ENCODE data around the gene TSG101.

TSG101 gene

GRCh38 chr11:18498039-18498438 is 28.7 kb downstream of the TSG101 start:
- no peaks in the 10 kb centered on the region for H3K9me3 ChIP-seq (ENCODE audit: severe bottlenecking)
- ATAC-seq (ENCODE audit: low read depth) = no peak
- no peaks in the 10 kb centered on the region for H3K27me3 ChIP-seq (ENCODE audit: insufficient read depth, poor library complexity, severe bottlenecking)
- H3K27ac ChIP-seq (ENCODE audit: poor library complexity, severe bottlenecking) = no peak overlapping the region
- peaks cover 14% of the 10 kb centered on the region for H3K4me1 ChIP-seq (ENCODE audit: insufficient read depth, poor library complexity, severe bottlenecking)
- DNase-seq (ENCODE audit: low spot score) = no peak
- H3K36me3 ChIP-seq (ENCODE audit: low read depth) = peaks cover 69% of the 10 kb centered on the region
- no peak for TF ChIP-seq CTCF (IDR thresholded peaks at IDR 0.05; ENCODE audit: poor library complexity, severe bottlenecking)
- no peak overlapping the region for H3K4me3 ChIP-seq (ENCODE audit: severe bottlenecking)

- DNase-seq (ENCODE audit: low spot score) (no peak), ATAC-seq (ENCODE audit: low read depth) (no peak)
- TF ChIP-seq CTCF (IDR thresholded peaks at IDR 0.05; ENCODE audit: poor library complexity, severe bottlenecking) = no peak
- Histone ChIP-seq H3K4me3 (ENCODE audit: severe bottlenecking) (no peak overlapping the region), H3K27me3 (ENCODE audit: insufficient read depth, poor library complexity, severe bottlenecking) (no peaks in the 10 kb centered on the region), H3K36me3 (ENCODE audit: low read depth) (peaks cover 67% of the 10 kb centered on the region), H3K27ac (ENCODE audit: poor library complexity, severe bottlenecking) (no peak overlapping the region), H3K4me1 (ENCODE audit: insufficient read depth, poor library complexity, severe bottlenecking) (peaks cover 26% of the 10 kb centered on the region), H3K9me3 (ENCODE audit: severe bottlenecking) (no peaks in the 10 kb centered on the region)
Measured at GRCh38 chr11:18495703-18496102, 31.0 kb downstream of the TSG101 start.

GRCh38 chr11:18495271-18495670 is 31.5 kb downstream of the TSG101 start:
- H3K27ac ChIP-seq (ENCODE audit: poor library complexity, severe bottlenecking) = no peak overlapping the region
- H3K9me3 ChIP-seq (ENCODE audit: severe bottlenecking) = no peaks in the 10 kb centered on the region
- no peak for TF ChIP-seq CTCF (IDR thresholded peaks at IDR 0.05; ENCODE audit: poor library complexity, severe bottlenecking)
- no peak overlapping the region for H3K4me3 ChIP-seq (ENCODE audit: severe bottlenecking)
- DNase-seq (ENCODE audit: low spot score) = no peak
- H3K36me3 ChIP-seq (ENCODE audit: low read depth) = peaks cover 67% of the 10 kb centered on the region
- peaks cover 26% of the 10 kb centered on the region for H3K4me1 ChIP-seq (ENCODE audit: insufficient read depth, poor library complexity, severe bottlenecking)
- no peaks in the 10 kb centered on the region for H3K27me3 ChIP-seq (ENCODE audit: insufficient read depth, poor library complexity, severe bottlenecking)
- no peak for ATAC-seq (ENCODE audit: low read depth)

- peaks cover 26% of the 10 kb centered on the region for H3K4me1 ChIP-seq (ENCODE audit: insufficient read depth, poor library complexity, severe bottlenecking)
- peak overlapping the region; percentile 22 for H3K27ac ChIP-seq (ENCODE audit: poor library complexity, severe bottlenecking)
- no peak for TF ChIP-seq CTCF (IDR thresholded peaks at IDR 0.05; ENCODE audit: poor library complexity, severe bottlenecking)
- peaks cover 59% of the 10 kb centered on the region for H3K36me3 ChIP-seq (ENCODE audit: low read depth)
- H3K27me3 ChIP-seq (ENCODE audit: insufficient read depth, poor library complexity, severe bottlenecking) = no peaks in the 10 kb centered on the region
- no peak for DNase-seq (ENCODE audit: low spot score)
- H3K9me3 ChIP-seq (ENCODE audit: severe bottlenecking) = no peaks in the 10 kb centered on the region
- ATAC-seq (ENCODE audit: low read depth) = peak; percentile 65
- no peak overlapping the region for H3K4me3 ChIP-seq (ENCODE audit: severe bottlenecking)
Measured at GRCh38 chr11:18493310-18493709, 33.4 kb downstream of the TSG101 start.

- no peak for DNase-seq (ENCODE audit: low spot score)
- Histone ChIP-seq H3K27me3 (ENCODE audit: insufficient read depth, poor library complexity, severe bottlenecking) (no peaks in the 10 kb centered on the region), H3K4me3 (ENCODE audit: severe bottlenecking) (no peak overlapping the region), H3K27ac (ENCODE audit: poor library complexity, severe bottlenecking) (peak overlapping the region; percentile 22), H3K4me1 (ENCODE audit: insufficient read depth, poor library complexity, severe bottlenecking) (peaks cover 26% of the 10 kb centered on the region), H3K9me3 (ENCODE audit: severe bottlenecking) (no peaks in the 10 kb centered on the region), H3K36me3 (ENCODE audit: low read depth) (peaks cover 54% of the 10 kb centered on the region)
- peak; percentile 14; the same call in 1 of the 3 replicates for ATAC-seq (ENCODE audit: low read depth)
- no peak for TF ChIP-seq CTCF (IDR thresholded peaks at IDR 0.05; ENCODE audit: poor library complexity, severe bottlenecking)
Measured at GRCh38 chr11:18492888-18493287, 33.9 kb downstream of the TSG101 start.
